ENCODE measurements around the gene MAN2A1.

DNA sequence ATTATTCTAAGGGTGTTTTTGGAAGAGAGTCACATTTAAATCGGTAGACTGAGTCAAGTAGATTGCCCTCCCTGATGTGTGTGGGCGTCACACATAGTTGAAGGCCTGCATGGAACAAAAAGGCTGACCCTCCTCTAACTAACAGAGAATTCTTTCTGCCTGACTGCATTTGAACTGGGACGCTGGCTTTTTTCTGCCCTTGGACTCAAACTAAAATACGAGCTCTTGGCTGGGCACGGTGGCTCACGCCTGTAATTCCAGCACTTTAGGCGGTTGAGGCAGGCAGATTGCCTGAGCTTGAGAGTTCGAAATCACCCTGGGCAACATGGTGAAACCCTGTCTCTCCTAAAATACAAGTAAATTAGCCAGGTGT lies 209.4 kb downstream of the MAN2A1 start:
- TF ChIP-seq POLR2AphosphoS5 (IDR thresholded peaks at IDR 0.05) (no peak), CTCF (IDR thresholded peaks at IDR 0.05 in 8 of 11, conservative IDR thresholded peaks at IDR 0.05 in 3 of 11) (no peak), POLR2A (IDR thresholded peaks at IDR 0.05) (no peak)

Measured in spleen (tissue), 7 donors.